ENCODE measurements around the gene ADAMTS12. TPM values are rescaled to one million over a fixed set of nuclear protein-coding genes. Genes with fewer than 3 reads are reported as not detected.

Gene ADAMTS12
- polyA plus RNA-seq, 1 donor from 2014 or later = 0.07 TPM

DNA sequence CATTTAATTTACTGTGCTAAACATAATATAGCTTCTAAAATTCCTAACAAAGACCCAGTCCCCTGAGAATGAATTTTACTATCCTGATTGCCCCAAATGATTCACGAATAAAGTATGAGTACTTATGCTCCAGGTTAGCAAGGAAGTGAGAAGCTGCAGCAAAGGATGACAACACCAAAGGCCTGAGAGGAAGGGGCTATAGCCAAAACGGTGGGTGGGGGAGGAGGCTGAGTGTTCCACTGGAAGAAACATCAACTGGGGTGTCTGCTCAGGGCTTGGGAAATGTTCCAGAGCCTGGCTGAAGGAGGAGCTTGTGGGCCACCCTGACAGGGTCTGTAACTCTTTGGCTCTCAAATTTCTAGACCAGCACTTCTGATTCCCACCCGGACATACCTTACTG, 157.3 kb downstream of the ADAMTS12 start:
- Histone ChIP-seq H3K9me2 (ENCODE audit: insufficient read depth, low read length) (no peaks in the 10 kb centered on the region), H3K9me3 (ENCODE audit: low read length) (no peaks in the 10 kb centered on the region), H3F3A (ENCODE audit: insufficient read depth, low read length, poor library complexity, severe bottlenecking) (no peaks in the 10 kb centered on the region), H4K20me1 (ENCODE audit: insufficient read depth) (no peaks in the 10 kb centered on the region), H3K4me2 (ENCODE audit: low read length) (no peak overlapping the region), H3K9ac (ENCODE audit: low read length) (no peak overlapping the region), H3K27ac (ENCODE audit: low read length) (no peak overlapping the region), H3K79me2 (replicated peaks; ENCODE audit: insufficient read depth, low read length) (no peaks in the 10 kb centered on the region), H3K27me3 (ENCODE audit: insufficient read depth, low read depth, low read length) (no peaks in the 10 kb centered on the region), H2AFZ (ENCODE audit: low read depth, low read length) (no peak overlapping the region), H3K4me3 (ENCODE audit: low read length) (no peak overlapping the region), H3K36me3 (ENCODE audit: insufficient read depth, low read length) (no peaks in the 10 kb centered on the region)
- TF ChIP-seq SMC3 (conservative IDR thresholded peaks at IDR 0.05; ENCODE audit: poor library complexity) (no peak), POLR2AphosphoS5 (IDR thresholded peaks at IDR 0.05) (no peak), RAD21 (conservative IDR thresholded peaks at IDR 0.05) (no peak), TAF1 (IDR thresholded peaks at IDR 0.05; ENCODE audit: low read depth) (no peak), MXI1 (conservative IDR thresholded peaks at IDR 0.05; ENCODE audit: poor library complexity, severe bottlenecking) (no peak), EP300 (conservative IDR thresholded peaks at IDR 0.05; ENCODE audit: poor library complexity, severe bottlenecking) (no peak), EZH2 (IDR thresholded peaks at IDR 0.05; ENCODE audit: borderline replicate concordance, insufficient read depth, low read length, poor library complexity, severe bottlenecking) (no peak)
- TF ChIP-seq, protein P1, sequence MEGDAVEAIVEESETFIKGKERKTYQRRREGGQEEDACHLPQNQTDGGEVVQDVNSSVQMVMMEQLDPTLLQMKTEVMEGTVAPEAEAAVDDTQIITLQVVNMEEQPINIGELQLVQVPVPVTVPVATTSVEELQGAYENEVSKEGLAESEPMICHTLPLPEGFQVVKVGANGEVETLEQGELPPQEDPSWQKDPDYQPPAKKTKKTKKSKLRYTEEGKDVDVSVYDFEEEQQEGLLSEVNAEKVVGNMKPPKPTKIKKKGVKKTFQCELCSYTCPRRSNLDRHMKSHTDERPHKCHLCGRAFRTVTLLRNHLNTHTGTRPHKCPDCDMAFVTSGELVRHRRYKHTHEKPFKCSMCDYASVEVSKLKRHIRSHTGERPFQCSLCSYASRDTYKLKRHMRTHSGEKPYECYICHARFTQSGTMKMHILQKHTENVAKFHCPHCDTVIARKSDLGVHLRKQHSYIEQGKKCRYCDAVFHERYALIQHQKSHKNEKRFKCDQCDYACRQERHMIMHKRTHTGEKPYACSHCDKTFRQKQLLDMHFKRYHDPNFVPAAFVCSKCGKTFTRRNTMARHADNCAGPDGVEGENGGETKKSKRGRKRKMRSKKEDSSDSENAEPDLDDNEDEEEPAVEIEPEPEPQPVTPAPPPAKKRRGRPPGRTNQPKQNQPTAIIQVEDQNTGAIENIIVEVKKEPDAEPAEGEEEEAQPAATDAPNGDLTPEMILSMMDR (IDR thresholded peaks at IDR 0.05; ENCODE audit: poor library complexity, severe bottlenecking) = no peak
- TF ChIP-seq, protein P2, sequence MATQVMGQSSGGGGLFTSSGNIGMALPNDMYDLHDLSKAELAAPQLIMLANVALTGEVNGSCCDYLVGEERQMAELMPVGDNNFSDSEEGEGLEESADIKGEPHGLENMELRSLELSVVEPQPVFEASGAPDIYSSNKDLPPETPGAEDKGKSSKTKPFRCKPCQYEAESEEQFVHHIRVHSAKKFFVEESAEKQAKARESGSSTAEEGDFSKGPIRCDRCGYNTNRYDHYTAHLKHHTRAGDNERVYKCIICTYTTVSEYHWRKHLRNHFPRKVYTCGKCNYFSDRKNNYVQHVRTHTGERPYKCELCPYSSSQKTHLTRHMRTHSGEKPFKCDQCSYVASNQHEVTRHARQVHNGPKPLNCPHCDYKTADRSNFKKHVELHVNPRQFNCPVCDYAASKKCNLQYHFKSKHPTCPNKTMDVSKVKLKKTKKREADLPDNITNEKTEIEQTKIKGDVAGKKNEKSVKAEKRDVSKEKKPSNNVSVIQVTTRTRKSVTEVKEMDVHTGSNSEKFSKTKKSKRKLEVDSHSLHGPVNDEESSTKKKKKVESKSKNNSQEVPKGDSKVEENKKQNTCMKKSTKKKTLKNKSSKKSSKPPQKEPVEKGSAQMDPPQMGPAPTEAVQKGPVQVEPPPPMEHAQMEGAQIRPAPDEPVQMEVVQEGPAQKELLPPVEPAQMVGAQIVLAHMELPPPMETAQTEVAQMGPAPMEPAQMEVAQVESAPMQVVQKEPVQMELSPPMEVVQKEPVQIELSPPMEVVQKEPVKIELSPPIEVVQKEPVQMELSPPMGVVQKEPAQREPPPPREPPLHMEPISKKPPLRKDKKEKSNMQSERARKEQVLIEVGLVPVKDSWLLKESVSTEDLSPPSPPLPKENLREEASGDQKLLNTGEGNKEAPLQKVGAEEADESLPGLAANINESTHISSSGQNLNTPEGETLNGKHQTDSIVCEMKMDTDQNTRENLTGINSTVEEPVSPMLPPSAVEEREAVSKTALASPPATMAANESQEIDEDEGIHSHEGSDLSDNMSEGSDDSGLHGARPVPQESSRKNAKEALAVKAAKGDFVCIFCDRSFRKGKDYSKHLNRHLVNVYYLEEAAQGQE (IDR thresholded peaks at IDR 0.05; ENCODE audit: borderline replicate concordance) = no peak

- no peaks in the 10 kb centered on the region for H3K9me2 ChIP-seq (ENCODE audit: insufficient read depth, low read length)
- no peaks in the 10 kb centered on the region for H3K36me3 ChIP-seq (ENCODE audit: insufficient read depth, low read length)
- no peaks in the 10 kb centered on the region for H3K9me3 ChIP-seq (ENCODE audit: low read length)
- no peaks in the 10 kb centered on the region for H3K79me2 ChIP-seq (replicated peaks; ENCODE audit: insufficient read depth, low read length)
- no peak overlapping the region for H3K4me2 ChIP-seq (ENCODE audit: low read length)
- TF ChIP-seq, protein P2 (IDR thresholded peaks at IDR 0.05; ENCODE audit: borderline replicate concordance) = no peak
- TF ChIP-seq SMC3 (conservative IDR thresholded peaks at IDR 0.05; ENCODE audit: poor library complexity) (no peak), RAD21 (conservative IDR thresholded peaks at IDR 0.05) (no peak), POLR2AphosphoS5 (IDR thresholded peaks at IDR 0.05) (no peak), EZH2 (IDR thresholded peaks at IDR 0.05; ENCODE audit: borderline replicate concordance, insufficient read depth, low read length, poor library complexity, severe bottlenecking) (no peak), EP300 (conservative IDR thresholded peaks at IDR 0.05; ENCODE audit: poor library complexity, severe bottlenecking) (no peak), TAF1 (IDR thresholded peaks at IDR 0.05; ENCODE audit: low read depth) (no peak), MXI1 (conservative IDR thresholded peaks at IDR 0.05; ENCODE audit: poor library complexity, severe bottlenecking) (no peak)
- TF ChIP-seq, protein P1 (IDR thresholded peaks at IDR 0.05; ENCODE audit: poor library complexity, severe bottlenecking) = no peak
- H3K4me3 ChIP-seq (ENCODE audit: low read length) = no peak overlapping the region
- H2AFZ ChIP-seq (ENCODE audit: low read depth, low read length) = no peak overlapping the region
- no peaks in the 10 kb centered on the region for H3K27me3 ChIP-seq (ENCODE audit: insufficient read depth, low read depth, low read length)
- no peak overlapping the region for H3K27ac ChIP-seq (ENCODE audit: low read length)
- no peaks in the 10 kb centered on the region for H3F3A ChIP-seq (ENCODE audit: insufficient read depth, low read length, poor library complexity, severe bottlenecking)
- H3K9ac ChIP-seq (ENCODE audit: low read length) = no peak overlapping the region
- H4K20me1 ChIP-seq (ENCODE audit: insufficient read depth) = no peaks in the 10 kb centered on the region
Measured at GRCh38 chr5:33733225-33733624, 158.6 kb downstream of the ADAMTS12 start.

All from neural cell (in vitro differentiated cells).